Natural killer cell (primary cell): Measurements from ENCODE around the gene SH3TC1. TPM values are rescaled to one million over a fixed set of nuclear protein-coding genes. Genes with fewer than 3 reads are reported as not detected.

Source experiments
- ATAC-seq, 3 donors: fragments of 150-1000 bp in 2 of 3; fragments of 200-7000 bp in 1 of 3; cut with Tn5 transposase; 1 replicate in 1 of 3; 2 replicates in 2 of 3; pipeline ENCODE4 v1.10.0; 2021; ENCODE audit warnings: mild to moderate bottlenecking in 2 of 3, moderate library complexity in 2 of 3
- DNase-seq, 2 donors: peaks; one replicate each; pipeline versions ENCODE4 v3.0.0 to v3.0.0-alpha.2; 2013 to 2021; ENCODE audit warnings: mixed read lengths in 1 of 2
- H3K27ac ChIP-seq: one replicate; pipeline ENCODE4 v1.5.1; 2013; ENCODE audit warnings: mild to moderate bottlenecking, low read length
- H3K27me3 ChIP-seq: one replicate; pipeline ENCODE4 v1.6.1; 2013; ENCODE audit warnings: low read length; ENCODE audit not compliant: control insufficient read depth, insufficient read depth
- H3K36me3 ChIP-seq: one replicate; pipeline ENCODE4 v1.6.1; 2013; ENCODE audit warnings: low read length; ENCODE audit not compliant: control insufficient read depth, insufficient read depth
- H3K4me1 ChIP-seq: one replicate; pipeline ENCODE4 v1.6.1; 2013; ENCODE audit warnings: low read length; ENCODE audit not compliant: control insufficient read depth, insufficient read depth
- H3K4me3 ChIP-seq: one replicate; pipeline ENCODE4 v1.5.1; 2013; ENCODE audit warnings: low read length
- H3K9me3 ChIP-seq: one replicate; pipeline ENCODE4 v1.6.1; 2013; ENCODE audit warnings: low read length; ENCODE audit not compliant: control insufficient read depth, insufficient read depth
- H3K27ac Mint-ChIP-seq, 2 donors: one replicate each; pipeline ENCODE4 v1.8.0; 2022; ENCODE audit warnings: mild to moderate bottlenecking in 2 of 2, mixed read lengths in 2 of 2, moderate library complexity in 1 of 2
- H3K27me3 Mint-ChIP-seq, 2 donors: one replicate each; pipeline ENCODE4 v1.8.0; 2022; ENCODE audit warnings: low read depth in 2 of 2, mixed read lengths in 2 of 2
- H3K36me3 Mint-ChIP-seq: one replicate; pipeline ENCODE4 v1.8.0; 2022; ENCODE audit warnings: mixed read lengths
- H3K4me1 Mint-ChIP-seq, 2 donors: one replicate each; pipeline ENCODE4 v1.8.0; 2022; ENCODE audit warnings: mixed read lengths in 2 of 2
- H3K4me3 Mint-ChIP-seq: one replicate; pipeline ENCODE4 v1.8.0; 2022; ENCODE audit warnings: mild to moderate bottlenecking, moderate library complexity, mixed read lengths
- H3K9me3 Mint-ChIP-seq, 2 donors: one replicate each; pipeline ENCODE4 v1.8.0; 2022; ENCODE audit warnings: mixed read lengths in 2 of 2
- CTCF ChIP-seq: fragments of 200-600 bp; IDR thresholded peaks from one replicate; pipeline ENCODE4 v1.8.0; 2022; ENCODE audit warnings: antibody characterized with exemption
- WGBS: methylation state at CpG from one replicate; pipeline ENCODE4 v1.1.7; 2013; ENCODE audit warnings: missing lambda C conversion rate; ENCODE audit not compliant: insufficient coverage; 5-methylcytosine and 5-hydroxymethylcytosine counted together
- intact Hi-C: fragments of 100-400 bp; cut with micrococcal nuclease; formaldehyde crosslinking; loops from one replicate; pipeline ENCODE4 v1.14.2; 2022
- total RNA-seq, 4 donors: library from RNA; stranded (reverse); fragments of 120-200 nt in 1 of 4; gene quantifications; one replicate each; pipeline versions ENCODE4 v1.2.3 to v1.2.4, GENCODE V29; 2013 to 2022

Gene SH3TC1
- total RNA-seq, 3 donors from 2014 or later (not counting 1 experiment from before 2014, with no cell fraction given): 50.1 to 61.7 (median 54.9) TPM

DNA sequence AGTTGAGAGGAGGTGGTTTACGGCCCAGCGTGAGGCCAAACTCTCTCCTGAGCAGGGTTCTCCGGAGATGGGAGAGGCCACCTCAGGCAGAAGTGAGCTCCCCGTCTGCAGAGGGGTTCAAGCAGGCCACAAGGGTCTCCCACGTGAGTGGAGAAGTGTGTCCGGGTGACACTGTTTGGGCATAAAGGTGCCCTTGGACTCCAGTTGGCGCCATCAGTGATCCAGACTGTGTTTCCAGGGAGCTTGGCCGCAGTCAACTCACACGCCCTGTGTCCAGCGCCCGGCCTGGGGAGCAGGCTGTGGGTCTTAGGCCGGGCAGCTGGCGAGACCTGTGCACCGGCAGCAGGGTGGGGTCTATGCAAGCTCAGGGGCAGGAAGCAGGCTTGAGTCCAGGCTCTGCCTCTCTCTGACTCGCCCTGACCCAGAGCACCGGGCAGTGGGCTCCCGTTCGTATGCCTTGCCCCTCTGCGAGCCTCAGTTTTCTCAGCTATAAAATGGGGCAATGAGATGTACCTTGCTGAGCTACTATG is 45.9 kb downstream of the SH3TC1 start:
- no peaks in the 10 kb centered on the region for H3K9me3 Mint-ChIP-seq
- intact Hi-C loops: no loop called here
- ATAC-seq (no peak), DNase-seq (no peak)
- H3K27me3 ChIP-seq: no peaks in the 10 kb centered on the region
- H3K4me3 Mint-ChIP-seq: no peak overlapping the region
- no peaks in the 10 kb centered on the region for H3K9me3 ChIP-seq
- WGBS: 92% methylated on average over 19 of the region's 19 CpGs
- H3K36me3 Mint-ChIP-seq: no peaks in the 10 kb centered on the region
- TF ChIP-seq CTCF: no peak
- H3K4me3 ChIP-seq: no peak overlapping the region
- no peak overlapping the region for H3K27ac Mint-ChIP-seq
- no peaks in the 10 kb centered on the region for H3K27me3 Mint-ChIP-seq
- H3K4me1 ChIP-seq: peaks cover 10% of the 10 kb centered on the region
- no peaks in the 10 kb centered on the region for H3K4me1 Mint-ChIP-seq
- H3K36me3 ChIP-seq: no peaks in the 10 kb centered on the region
- H3K27ac ChIP-seq: no peak overlapping the region

- DNase-seq (no peak), ATAC-seq (no peak)
- H3K36me3 Mint-ChIP-seq: no peaks in the 10 kb centered on the region
- H3K9me3 ChIP-seq: no peaks in the 10 kb centered on the region
- H3K4me1 Mint-ChIP-seq: no peaks in the 10 kb centered on the region
- H3K27me3 ChIP-seq: no peaks in the 10 kb centered on the region
- H3K27ac ChIP-seq: no peak overlapping the region
- no peaks in the 10 kb centered on the region for H3K27me3 Mint-ChIP-seq
- intact Hi-C loops: no loop called here
- H3K4me3 ChIP-seq: no peak overlapping the region
- H3K36me3 ChIP-seq: no peaks in the 10 kb centered on the region
- no peak for TF ChIP-seq CTCF
- 89% methylated on average over 30 of the region's 31 CpGs for WGBS
- H3K9me3 Mint-ChIP-seq: no peaks in the 10 kb centered on the region
- no peak overlapping the region for H3K27ac Mint-ChIP-seq
- H3K4me3 Mint-ChIP-seq: no peak overlapping the region
- peaks cover 6% of the 10 kb centered on the region for H3K4me1 ChIP-seq
These were observed 47.1 kb downstream of the SH3TC1 start for GRCh38 chr4:8245884-8246833.

DNA sequence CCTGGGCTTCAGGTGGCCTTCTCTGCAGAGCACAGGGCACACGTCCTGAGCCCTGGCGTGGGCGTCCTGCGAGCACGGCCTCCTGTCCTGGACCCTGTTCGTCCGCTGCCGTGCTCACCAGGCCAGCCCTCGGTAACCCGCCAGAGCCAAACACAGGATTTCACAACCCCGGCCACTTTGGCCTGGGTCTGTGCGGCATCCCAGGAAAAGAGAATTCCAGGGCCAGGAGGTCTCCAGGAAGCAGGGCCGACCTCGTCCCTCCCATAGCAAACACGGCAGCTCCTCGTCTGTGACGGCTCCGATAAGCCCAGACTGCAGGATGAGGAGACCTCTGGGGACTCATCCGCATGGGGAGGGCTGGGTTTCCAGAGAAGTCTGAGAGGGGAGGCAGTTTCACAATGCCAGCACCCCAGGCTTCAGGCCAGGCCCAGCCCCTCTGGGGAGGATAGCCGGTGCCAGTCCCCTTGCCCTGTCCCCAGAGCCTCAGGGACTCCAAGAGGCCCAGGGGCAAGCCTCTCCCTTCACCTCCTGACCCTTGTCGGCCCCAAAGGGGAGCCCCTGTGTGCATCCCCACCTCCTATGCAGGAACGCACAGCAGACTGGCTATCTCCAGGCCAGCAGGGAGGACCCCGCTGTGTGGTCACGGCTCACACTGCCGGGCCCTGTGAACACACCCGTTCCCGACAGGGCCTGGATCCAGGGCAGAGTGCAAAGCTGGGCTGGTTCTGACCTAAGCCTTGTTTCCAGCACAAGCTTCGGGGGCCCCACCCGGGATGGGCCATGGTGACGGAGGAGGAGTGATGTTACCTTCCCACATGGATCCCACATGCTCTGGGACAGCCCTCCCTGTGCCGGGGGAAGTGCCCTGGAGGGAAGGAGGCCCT is 48.2 kb downstream of the SH3TC1 start:
- ATAC-seq (no peak), DNase-seq (no peak)
- Histone ChIP-seq H3K9me3 (no peaks in the 10 kb centered on the region), H3K36me3 (no peaks in the 10 kb centered on the region), H3K4me1 (peaks cover 2% of the 10 kb centered on the region), H3K4me3 (no peak overlapping the region), H3K27ac (no peak overlapping the region), H3K27me3 (no peaks in the 10 kb centered on the region)
- no peak overlapping the region for H3K4me3 Mint-ChIP-seq
- no peak for TF ChIP-seq CTCF
- no peak overlapping the region for H3K27ac Mint-ChIP-seq
- intact Hi-C loops: no loop called here
- H3K36me3 Mint-ChIP-seq: no peaks in the 10 kb centered on the region
- no peaks in the 10 kb centered on the region for H3K4me1 Mint-ChIP-seq
- 93% methylated on average over 31 of the region's 31 CpGs for WGBS
- H3K27me3 Mint-ChIP-seq: no peaks in the 10 kb centered on the region
- no peaks in the 10 kb centered on the region for H3K9me3 Mint-ChIP-seq
